ENCODE measurements around the gene ATP11B. TPM values are rescaled to one million over a fixed set of nuclear protein-coding genes. Genes with fewer than 3 reads are reported as not detected.
A peak's percentile ranks its signal among the peaks of the same experiment; 100 is the strongest.
"Not testable (repeated sequence)": the region's sequence is repeated elsewhere in the genome, so short reads cannot be mapped to it uniquely, and the experiment has no call there.

ATP11B gene
- total RNA-seq, 2 experiments from 2014 or later = 86.6 to 92.3 TPM

GRCh38 chr3:182862159-182862860 lies 69.0 kb downstream of the ATP11B start:
- peaks cover 12% of the 10 kb centered on the region for H3K36me3 Mint-ChIP-seq (ENCODE audit: low read depth)
- H3K4me1 Mint-ChIP-seq (ENCODE audit: low read depth) = peaks cover 14% of the 10 kb centered on the region
- H3K27ac Mint-ChIP-seq = peak overlapping the region; percentile 50
- no peak overlapping the region for H3K4me3 Mint-ChIP-seq
- CTCF ChIA-PET = interaction anchor here (0.8 to 1.3 kb wide), 3 partner anchors 22 to 148 kb away, joined by 3 to 7 read pairs (median 4); no protein-coding TSS in a partner anchor
- H3K9me3 Mint-ChIP-seq = no peaks in the 10 kb centered on the region
- no peak for DNase-seq
- intact Hi-C loops (cut with micrococcal nuclease) = loop anchor here (2.0 kb wide), 1 partner anchor 14 kb away; no protein-coding TSS in a partner anchor
- H3K27me3 Mint-ChIP-seq (ENCODE audit: low read depth) = no peaks in the 10 kb centered on the region

- H3K36me3 Mint-ChIP-seq (ENCODE audit: low read depth) = peaks cover 19% of the 10 kb centered on the region
- no peaks in the 10 kb centered on the region for H3K4me1 Mint-ChIP-seq (ENCODE audit: low read depth)
- H3K4me3 Mint-ChIP-seq = no peak overlapping the region
- CTCF ChIA-PET = interaction anchor here (0.6 to 1.1 kb wide), 4 partner anchors 24 to 40 kb away, joined by 3 to 4 read pairs (median 4); no protein-coding TSS in a partner anchor
- intact Hi-C loops (cut with micrococcal nuclease) = no loop called here
- DNase-seq = no peak
- no peaks in the 10 kb centered on the region for H3K9me3 Mint-ChIP-seq
- H3K27me3 Mint-ChIP-seq (ENCODE audit: low read depth) = no peaks in the 10 kb centered on the region
- no peak overlapping the region for H3K27ac Mint-ChIP-seq
Observed at GRCh38 chr3:182869059-182869458, 75.8 kb downstream of the ATP11B start.

- CTCF ChIA-PET = interaction anchor here (0.6 to 1.7 kb wide), 3 partner anchors 19 to 163 kb away, joined by 3 read pairs; no protein-coding TSS in a partner anchor
- H3K27me3 Mint-ChIP-seq (ENCODE audit: low read depth); intact Hi-C loops (cut with micrococcal nuclease); H3K27ac Mint-ChIP-seq; H3K4me3 Mint-ChIP-seq; H3K4me1 Mint-ChIP-seq (ENCODE audit: low read depth); H3K9me3 Mint-ChIP-seq; DNase-seq: not testable (repeated sequence)
- H3K36me3 Mint-ChIP-seq (ENCODE audit: low read depth) = peaks cover 18% of the 10 kb centered on the region
Observed at GRCh38 chr3:182870917-182871316, 77.6 kb downstream of the ATP11B start.

GRCh38 chr3:182879031-182879611 lies 85.8 kb downstream of the ATP11B start:
- Mint-ChIP-seq H3K9me3 (no peaks in the 10 kb centered on the region), H3K27me3 (ENCODE audit: low read depth) (no peaks in the 10 kb centered on the region), H3K4me3 (no peak overlapping the region), H3K4me1 (ENCODE audit: low read depth) (peaks cover 2% of the 10 kb centered on the region), H3K36me3 (ENCODE audit: low read depth) (peaks cover 5% of the 10 kb centered on the region), H3K27ac (no peak overlapping the region)
- no peak for DNase-seq
- CTCF ChIA-PET = interaction anchor here (1.4 kb wide), 1 partner anchor 168 kb away, joined by 4 read pairs; no protein-coding TSS in a partner anchor
- intact Hi-C loops (cut with micrococcal nuclease) = no loop called here

GRCh38 chr3:182886497-182886896 lies 93.2 kb downstream of the ATP11B start:
- Mint-ChIP-seq H3K4me1 (ENCODE audit: low read depth) (no peaks in the 10 kb centered on the region), H3K9me3 (no peaks in the 10 kb centered on the region), H3K27ac (no peak overlapping the region), H3K36me3 (ENCODE audit: low read depth) (peaks cover 16% of the 10 kb centered on the region), H3K4me3 (no peak overlapping the region), H3K27me3 (ENCODE audit: low read depth) (no peaks in the 10 kb centered on the region)
- DNase-seq = no peak
- CTCF ChIA-PET = no interaction called here
- intact Hi-C loops (cut with micrococcal nuclease) = no loop called here

- DNase-seq = no peak
- H3K36me3 Mint-ChIP-seq (ENCODE audit: low read depth) = peaks cover 18% of the 10 kb centered on the region
- no peaks in the 10 kb centered on the region for H3K27me3 Mint-ChIP-seq (ENCODE audit: low read depth)
- no peak overlapping the region for H3K4me3 Mint-ChIP-seq
- no peaks in the 10 kb centered on the region for H3K9me3 Mint-ChIP-seq
- intact Hi-C loops (cut with micrococcal nuclease) = no loop called here
- H3K27ac Mint-ChIP-seq = no peak overlapping the region
- H3K4me1 Mint-ChIP-seq (ENCODE audit: low read depth) = no peaks in the 10 kb centered on the region
- CTCF ChIA-PET = interaction anchor here (0.5 kb wide), 1 partner anchor 175 kb away, joined by 5 read pairs; no protein-coding TSS in a partner anchor
Observed at GRCh38 chr3:182889948-182890629, 96.8 kb downstream of the ATP11B start.

GRCh38 chr3:182891364-182891763 lies 98.1 kb downstream of the ATP11B start:
- H3K27me3 Mint-ChIP-seq (ENCODE audit: low read depth) = no peaks in the 10 kb centered on the region
- no peak overlapping the region for H3K4me3 Mint-ChIP-seq
- CTCF ChIA-PET = no interaction called here
- no peaks in the 10 kb centered on the region for H3K4me1 Mint-ChIP-seq (ENCODE audit: low read depth)
- no peak for DNase-seq
- peaks cover 17% of the 10 kb centered on the region for H3K36me3 Mint-ChIP-seq (ENCODE audit: low read depth)
- no peak overlapping the region for H3K27ac Mint-ChIP-seq
- intact Hi-C loops (cut with micrococcal nuclease) = no loop called here
- no peaks in the 10 kb centered on the region for H3K9me3 Mint-ChIP-seq

GRCh38 chr3:182892226-182892625 lies 98.9 kb downstream of the ATP11B start:
- Mint-ChIP-seq H3K27me3 (ENCODE audit: low read depth) (no peaks in the 10 kb centered on the region), H3K9me3 (no peaks in the 10 kb centered on the region), H3K4me1 (ENCODE audit: low read depth) (no peaks in the 10 kb centered on the region), H3K27ac (no peak overlapping the region), H3K36me3 (ENCODE audit: low read depth) (peaks cover 17% of the 10 kb centered on the region), H3K4me3 (no peak overlapping the region)
- CTCF ChIA-PET = no interaction called here
- no peak for DNase-seq
- intact Hi-C loops (cut with micrococcal nuclease) = no loop called here

GRCh38 chr3:182895513-182896112 lies 102.3 kb downstream of the ATP11B start:
- Mint-ChIP-seq H3K4me3 (no peak overlapping the region), H3K27me3 (ENCODE audit: low read depth) (no peaks in the 10 kb centered on the region), H3K27ac (no peak overlapping the region), H3K9me3 (no peaks in the 10 kb centered on the region), H3K36me3 (ENCODE audit: low read depth) (peaks cover 13% of the 10 kb centered on the region), H3K4me1 (ENCODE audit: low read depth) (no peaks in the 10 kb centered on the region)
- intact Hi-C loops (cut with micrococcal nuclease) = no loop called here
- CTCF ChIA-PET = no interaction called here
- no peak for DNase-seq

GRCh38 chr3:182896553-182896952 lies 103.2 kb downstream of the ATP11B start:
- DNase-seq = no peak
- H3K9me3 Mint-ChIP-seq = no peaks in the 10 kb centered on the region
- no peak overlapping the region for H3K27ac Mint-ChIP-seq
- intact Hi-C loops (cut with micrococcal nuclease) = no loop called here
- H3K4me1 Mint-ChIP-seq (ENCODE audit: low read depth) = no peaks in the 10 kb centered on the region
- H3K36me3 Mint-ChIP-seq (ENCODE audit: low read depth) = peaks cover 11% of the 10 kb centered on the region
- no peak overlapping the region for H3K4me3 Mint-ChIP-seq
- CTCF ChIA-PET = no interaction called here
- H3K27me3 Mint-ChIP-seq (ENCODE audit: low read depth) = no peaks in the 10 kb centered on the region

GRCh38 chr3:182902236-182902635 lies 108.9 kb downstream of the ATP11B start:
- Mint-ChIP-seq H3K27ac (no peak overlapping the region), H3K36me3 (ENCODE audit: low read depth) (peaks cover 9% of the 10 kb centered on the region), H3K9me3 (no peaks in the 10 kb centered on the region), H3K27me3 (ENCODE audit: low read depth) (no peaks in the 10 kb centered on the region), H3K4me3 (no peak overlapping the region), H3K4me1 (ENCODE audit: low read depth) (no peaks in the 10 kb centered on the region)
- no peak for DNase-seq
- CTCF ChIA-PET = interaction anchor here (1.2 to 1.3 kb wide), 2 partner anchors 9 to 14 kb away, joined by 4 to 5 read pairs; no protein-coding TSS in a partner anchor
- intact Hi-C loops (cut with micrococcal nuclease) = no loop called here

GRCh38 chr3:182904164-182904563 lies 110.9 kb downstream of the ATP11B start:
- H3K4me3 Mint-ChIP-seq = no peak overlapping the region
- H3K4me1 Mint-ChIP-seq (ENCODE audit: low read depth) = peaks cover 2% of the 10 kb centered on the region
- no peaks in the 10 kb centered on the region for H3K27me3 Mint-ChIP-seq (ENCODE audit: low read depth)
- no peak overlapping the region for H3K27ac Mint-ChIP-seq
- intact Hi-C loops (cut with micrococcal nuclease) = no loop called here
- DNase-seq = no peak
- H3K36me3 Mint-ChIP-seq (ENCODE audit: low read depth) = peaks cover 9% of the 10 kb centered on the region
- CTCF ChIA-PET = interaction anchor here (0.6 to 0.7 kb wide), 2 partner anchors 101 to 1956 kb away, joined by 3 to 4 read pairs; no protein-coding TSS in a partner anchor
- no peaks in the 10 kb centered on the region for H3K9me3 Mint-ChIP-seq
